A673 (cell line): ENCODE results near the gene RAB11B. TPM values are rescaled to one million over a fixed set of nuclear protein-coding genes. Genes with fewer than 3 reads are reported as not detected.

Source experiments
- BruUV-seq: library from RNA; stranded (reverse); fragments of 400-500 nt; replicated peaks from 2 replicates; lab custom pipeline; 2021; lab: Mats Ljungman, UMichigan
- CTCF ChIA-PET: fragments of 300-600 bp; sonication (Branson Sonifier 250); formaldehyde crosslinking; loops from one replicate; lab custom pipeline; 2022; ENCODE audit warnings: antibody characterized with exemption; lab: Charles Lee
- POLR2A ChIA-PET: fragments of 300-600 bp; sonication (Branson Sonifier 250); formaldehyde crosslinking; loops from one replicate; lab custom pipeline; 2022; ENCODE audit warnings: antibody characterized with exemption; ENCODE audit not compliant: low non-redundant PET; lab: Charles Lee
- DNase-seq: peaks from one replicate; pipeline ENCODE4 v3.0.0-alpha.2; 2015; ENCODE audit warnings: low spot score
- H3K27ac ChIP-seq: fragments of 200-600 bp; sonication (generic); 2 replicates; pipeline ENCODE4 v1.5.1; 2016; ENCODE audit warnings: mixed run types, low read depth, mild to moderate bottlenecking, mixed read lengths, antibody characterized with exemption, low read length; ENCODE audit not compliant: poor library complexity, severe bottlenecking
- H3K27me3 ChIP-seq: fragments of 200-600 bp; sonication (generic); replicated peaks from 2 replicates; pipeline ENCODE4 v1.6.1; 2017; ENCODE audit warnings: mixed run types, low read depth, mild to moderate bottlenecking, mixed read lengths, antibody characterized with exemption, low read length; ENCODE audit not compliant: insufficient read depth, poor library complexity
- H3K36me3 ChIP-seq: fragments of 200-600 bp; sonication (generic); 2 replicates; pipeline ENCODE4 v1.6.1; 2016; ENCODE audit warnings: mixed run types, mild to moderate bottlenecking, mixed read lengths, antibody characterized with exemption, low read length; ENCODE audit not compliant: insufficient read depth, poor library complexity, severe bottlenecking
- H3K4me1 ChIP-seq: fragments of 200-600 bp; sonication (generic); 2 replicates; pipeline ENCODE4 v1.6.1; 2017; ENCODE audit warnings: mixed run types, mild to moderate bottlenecking, mixed read lengths, antibody characterized with exemption, low read length; ENCODE audit not compliant: insufficient read depth, poor library complexity, severe bottlenecking
- H3K4me3 ChIP-seq: fragments of 200-600 bp; sonication (generic); 2 replicates; pipeline ENCODE4 v1.5.1; 2016; ENCODE audit warnings: low read depth, mixed run types, mild to moderate bottlenecking, mixed read lengths, low read length; ENCODE audit not compliant: poor library complexity, severe bottlenecking
- H3K9me3 ChIP-seq: fragments of 200-600 bp; sonication (generic); 2 replicates; pipeline ENCODE4 v1.6.1; 2016; ENCODE audit warnings: mixed run types, low read depth, mild to moderate bottlenecking, mixed read lengths, antibody characterized with exemption, low read length; ENCODE audit not compliant: poor library complexity, severe bottlenecking
- EZH2 ChIP-seq: fragments of 200-600 bp; sonication (generic); IDR thresholded peaks from 2 replicates; pipeline ENCODE4 v1.6.1; 2017; ENCODE audit warnings: borderline replicate concordance, low read depth, mild to moderate bottlenecking, mixed read lengths, antibody characterized with exemption, low read length; ENCODE audit not compliant: poor library complexity, severe bottlenecking
- intact Hi-C: fragments of 100-400 bp; cut with micrococcal nuclease; formaldehyde crosslinking; loops from one replicate; pipeline ENCODE4 v1.10.0; 2022; ENCODE audit not compliant: unreplicated experiment
- total RNA-seq: library from RNA; stranded (reverse); gene quantifications from 2 replicates; pipeline ENCODE4 v1.2.3, GENCODE V29; 2021
- TF ChIP-seq, protein P1 (sequence below): fragments of 300-800, 200-600 bp; sonication (generic); conservative IDR thresholded peaks from 2 replicates; pipeline ENCODE4 v1.5.1; 2017; ENCODE audit warnings: low read depth, mild to moderate bottlenecking, antibody characterized with exemption, low read length, moderate library complexity, mixed read lengths

Gene RAB11B
- total RNA-seq, 1 experiment from 2014 or later = 91.4 TPM

- ChIA-PET POLR2A (interaction anchor here (0.6 kb wide), 1 partner anchor 84 kb away, joined by 3 read pairs; no protein-coding TSS in a partner anchor), CTCF (no interaction called here)
- no TSS peak for BruUV-seq
- no peak overlapping the region for H3K4me3 ChIP-seq
- DNase-seq = no peak
- TF ChIP-seq, protein P1, sequence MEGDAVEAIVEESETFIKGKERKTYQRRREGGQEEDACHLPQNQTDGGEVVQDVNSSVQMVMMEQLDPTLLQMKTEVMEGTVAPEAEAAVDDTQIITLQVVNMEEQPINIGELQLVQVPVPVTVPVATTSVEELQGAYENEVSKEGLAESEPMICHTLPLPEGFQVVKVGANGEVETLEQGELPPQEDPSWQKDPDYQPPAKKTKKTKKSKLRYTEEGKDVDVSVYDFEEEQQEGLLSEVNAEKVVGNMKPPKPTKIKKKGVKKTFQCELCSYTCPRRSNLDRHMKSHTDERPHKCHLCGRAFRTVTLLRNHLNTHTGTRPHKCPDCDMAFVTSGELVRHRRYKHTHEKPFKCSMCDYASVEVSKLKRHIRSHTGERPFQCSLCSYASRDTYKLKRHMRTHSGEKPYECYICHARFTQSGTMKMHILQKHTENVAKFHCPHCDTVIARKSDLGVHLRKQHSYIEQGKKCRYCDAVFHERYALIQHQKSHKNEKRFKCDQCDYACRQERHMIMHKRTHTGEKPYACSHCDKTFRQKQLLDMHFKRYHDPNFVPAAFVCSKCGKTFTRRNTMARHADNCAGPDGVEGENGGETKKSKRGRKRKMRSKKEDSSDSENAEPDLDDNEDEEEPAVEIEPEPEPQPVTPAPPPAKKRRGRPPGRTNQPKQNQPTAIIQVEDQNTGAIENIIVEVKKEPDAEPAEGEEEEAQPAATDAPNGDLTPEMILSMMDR = no peak
- TF ChIP-seq EZH2 = no peak
- intact Hi-C loops = no loop called here
- H3K27ac ChIP-seq = no peak overlapping the region
- H3K36me3 ChIP-seq = no peaks in the 10 kb centered on the region
- H3K27me3 ChIP-seq = peaks cover 6% of the 10 kb centered on the region
- H3K4me1 ChIP-seq = peaks cover 31% of the 10 kb centered on the region
- no peaks in the 10 kb centered on the region for H3K9me3 ChIP-seq
Observed at GRCh38 chr19:8366961-8367326, 23.2 kb upstream of the RAB11B start.

GRCh38 chr19:8367327-8368001 lies 22.7 kb upstream of the RAB11B start:
- Histone ChIP-seq H3K4me3 (no peak overlapping the region), H3K9me3 (no peaks in the 10 kb centered on the region), H3K36me3 (no peaks in the 10 kb centered on the region), H3K27ac (no peak overlapping the region), H3K27me3 (peaks cover 6% of the 10 kb centered on the region), H3K4me1 (peaks cover 26% of the 10 kb centered on the region)
- POLR2A ChIA-PET = interaction anchor here (0.6 kb wide), 1 partner anchor 12 kb away, joined by 6 read pairs; no protein-coding TSS in a partner anchor
- BruUV-seq = no TSS peak
- CTCF ChIA-PET = interaction anchor here (0.7 to 0.9 kb wide), 2 partner anchors 14 to 34 kb away, joined by 3 to 4 read pairs; no protein-coding TSS in a partner anchor
- peak; percentile 89 for DNase-seq
- TF ChIP-seq, protein P1 = no peak
- TF ChIP-seq EZH2 = no peak
- intact Hi-C loops = no loop called here

DNA sequence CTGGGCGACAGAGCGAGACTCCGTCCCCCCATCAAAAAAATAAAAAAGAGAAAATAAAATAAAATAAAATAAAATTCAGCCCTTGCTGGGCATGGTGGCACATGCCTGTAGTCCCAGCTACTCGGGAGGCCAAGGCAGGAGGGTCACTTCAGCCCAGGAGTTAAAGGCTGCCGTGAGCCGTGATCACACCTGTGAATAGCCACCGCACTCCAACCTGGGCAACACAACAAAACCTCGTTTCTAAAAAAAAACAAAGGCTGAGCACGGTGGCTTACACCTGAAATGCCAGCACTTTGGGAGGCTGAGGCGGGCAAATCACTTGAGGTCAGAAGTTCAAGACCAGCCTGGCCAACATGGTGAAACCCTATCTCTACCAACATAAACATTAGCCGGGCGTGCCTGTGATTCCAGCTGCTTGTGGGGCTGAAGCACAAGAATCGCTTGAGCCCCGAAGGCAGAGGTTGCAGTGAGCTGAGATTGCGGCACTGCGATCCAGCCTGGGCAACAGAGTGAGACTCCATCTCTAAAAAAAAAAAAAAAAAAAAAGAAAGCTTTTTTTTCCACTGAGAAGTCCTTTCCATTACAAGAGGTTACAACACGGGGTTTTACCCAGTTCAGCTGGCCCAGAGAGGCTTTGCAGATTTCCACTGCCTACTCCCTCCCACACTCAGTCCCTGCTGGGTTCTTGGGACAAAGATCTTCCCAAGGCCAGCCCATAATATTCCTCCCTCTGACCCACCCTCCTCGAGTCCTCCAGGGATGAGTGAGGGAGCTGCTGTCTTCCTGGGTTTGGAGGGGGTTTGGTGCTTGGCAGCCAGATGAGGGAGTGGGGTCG lies 19.8 kb upstream of the RAB11B start:
- no peak overlapping the region for H3K27ac ChIP-seq
- H3K9me3 ChIP-seq = no peaks in the 10 kb centered on the region
- intact Hi-C loops = no loop called here
- H3K27me3 ChIP-seq = no peaks in the 10 kb centered on the region
- no peak overlapping the region for H3K4me3 ChIP-seq
- ChIA-PET POLR2A (no interaction called here), CTCF (no interaction called here)
- TF ChIP-seq EZH2 = no peak
- TF ChIP-seq, protein P1 = no peak
- H3K4me1 ChIP-seq = peaks cover 17% of the 10 kb centered on the region
- DNase-seq = no peak
- H3K36me3 ChIP-seq = no peaks in the 10 kb centered on the region
- no TSS peak for BruUV-seq
